PC-3 (cell line): ENCODE measurements around the gene ANKS6. TPM values are rescaled to one million over a fixed set of nuclear protein-coding genes. Genes with fewer than 3 reads are reported as not detected.

ENCODE experiments used
- ATAC-seq: fragments of 200-7000 bp; cut with Tn5 transposase; 2 replicates; pipeline ENCODE4 v1.9.1; 2020; ENCODE audit warnings: mild to moderate bottlenecking, moderate library complexity
- BruUV-seq: library from RNA; stranded (reverse); fragments of 400-500 nt; replicated peaks from 2 replicates; lab custom pipeline; 2021; lab: Mats Ljungman, UMichigan
- CTCF ChIA-PET: fragments of 300-600 bp; sonication (Branson Sonifier 250); formaldehyde crosslinking; loops from one replicate; lab custom pipeline; 2022; ENCODE audit warnings: antibody characterized with exemption; lab: Charles Lee
- POLR2A ChIA-PET: fragments of 300-600 bp; sonication (Branson Sonifier 250); formaldehyde crosslinking; loops from one replicate; lab custom pipeline; 2022; ENCODE audit warnings: antibody characterized with exemption; ENCODE audit not compliant: unreplicated experiment; lab: Charles Lee
- DNase-seq: peaks from one replicate; pipeline ENCODE4 v3.0.0-alpha.2; 2015
- H2AFZ ChIP-seq: fragments of 300-600 bp; sonication (generic); 2 replicates; pipeline ENCODE4 v1.6.0; 2016; ENCODE audit warnings: antibody characterized with exemption, low read length
- H3F3A ChIP-seq: fragments of 300-600 bp; sonication (generic); one replicate; pipeline ENCODE4 v1.6.0; 2017; ENCODE audit warnings: antibody characterized with exemption, low read length, control low read depth, mild to moderate bottlenecking; ENCODE audit not compliant: unreplicated experiment
- H3K27ac ChIP-seq: fragments of 300-600 bp; sonication (generic); 2 replicates; pipeline ENCODE4 v1.5.1; 2016; ENCODE audit warnings: mild to moderate bottlenecking, low read length
- H3K27me3 ChIP-seq: fragments of 300-600 bp; sonication (generic); 2 replicates; pipeline ENCODE4 v1.6.1; 2016; ENCODE audit warnings: low read length, mixed read lengths
- H3K36me3 ChIP-seq: fragments of 300-600 bp; sonication (generic); 2 replicates; pipeline ENCODE4 v1.6.1; 2016; ENCODE audit warnings: low read depth, mixed run types, low read length, mixed read lengths
- H3K4me1 ChIP-seq: fragments of 300-600 bp; sonication (generic); 2 replicates; pipeline ENCODE4 v1.5.1; 2016; ENCODE audit warnings: low read length; ENCODE audit not compliant: insufficient read depth
- H3K4me2 ChIP-seq: fragments of 300-600 bp; sonication (generic); 2 replicates; pipeline ENCODE4 v1.6.0; 2016; ENCODE audit warnings: low read length
- H3K4me3 ChIP-seq: fragments of 300-600 bp; sonication (generic); 2 replicates; pipeline ENCODE4 v1.5.1; 2016; ENCODE audit warnings: mild to moderate bottlenecking, low read length, mixed read lengths
- H3K79me2 ChIP-seq: fragments of 300-600 bp; sonication (generic); 2 replicates; pipeline ENCODE4 v1.6.1; 2017; ENCODE audit warnings: low read length, mixed read lengths
- H3K9ac ChIP-seq: fragments of 300-600 bp; sonication (generic); 2 replicates; pipeline ENCODE4 v1.6.0; 2016; ENCODE audit warnings: mild to moderate bottlenecking, low read length
- H3K9me2 ChIP-seq: fragments of 300-600 bp; sonication (generic); replicated peaks from 2 replicates; pipeline ENCODE4 v1.6.1; 2016; ENCODE audit warnings: mixed run types, low read length, mixed read lengths
- H3K9me3 ChIP-seq: fragments of 300-600 bp; sonication (generic); 2 replicates; pipeline ENCODE4 v1.6.1; 2016; ENCODE audit warnings: low read length, mixed read lengths
- H4K20me1 ChIP-seq: fragments of 300-600 bp; sonication (generic); 2 replicates; pipeline ENCODE4 v1.6.1; 2016; ENCODE audit warnings: low read length, mixed read lengths
- CTCF ChIP-seq: fragments of 300-600 bp; sonication (generic); conservative IDR thresholded peaks from 2 replicates; pipeline ENCODE4 v1.5.1; 2017; ENCODE audit warnings: antibody characterized with exemption, low read depth, mild to moderate bottlenecking, low read length
- EZH2 ChIP-seq: fragments of 300-600 bp; sonication (generic); IDR thresholded peaks from one replicate; pipeline ENCODE4 v1.6.1; 2017; ENCODE audit warnings: antibody characterized with exemption, mild to moderate bottlenecking, low read length; ENCODE audit not compliant: unreplicated experiment
- EZH2phosphoT487 ChIP-seq: fragments of 300-600 bp; sonication (generic); IDR thresholded peaks from 2 replicates; pipeline ENCODE4 v1.6.1; 2018; ENCODE audit warnings: mild to moderate bottlenecking, antibody characterized with exemption, low read length, borderline replicate concordance
- intact Hi-C: fragments of 100-400 bp; cut with micrococcal nuclease; formaldehyde crosslinking; loops from 2 replicates; pipeline ENCODE4 v1.9.0; 2023
- total RNA-seq: library from RNA; depleted of rRNA; stranded (reverse); fragments of >200 nt; gene quantifications from 2 replicates; pipeline ENCODE4 v1.2.3, GENCODE V29; 2014

The ANKS6 gene
- total RNA-seq, 1 experiment from 2014 or later, result 39.7 TPM

- Histone ChIP-seq H3K9me3 (no peaks in the 10 kb centered on the region), H2AFZ (no peak overlapping the region), H3K9ac (no peak overlapping the region), H3K79me2 (no peaks in the 10 kb centered on the region), H3K9me2 (no peaks in the 10 kb centered on the region), H3K4me2 (no peak overlapping the region), H3K36me3 (no peaks in the 10 kb centered on the region), H3K27ac (no peak overlapping the region), H3K4me3 (no peak overlapping the region), H4K20me1 (no peaks in the 10 kb centered on the region), H3F3A (no peaks in the 10 kb centered on the region), H3K4me1 (no peaks in the 10 kb centered on the region), H3K27me3 (no peaks in the 10 kb centered on the region)
- DNase-seq (no peak), ATAC-seq (no peak)
- no TSS peak for BruUV-seq
- ChIA-PET POLR2A (no interaction called here), CTCF (no interaction called here)
- TF ChIP-seq CTCF (no peak), EZH2phosphoT487 (no peak), EZH2 (no peak)
- intact Hi-C loops, result no loop called here
Observed at GRCh38 chr9:98690686-98691085, 105.7 kb downstream of the ANKS6 start.

DNA sequence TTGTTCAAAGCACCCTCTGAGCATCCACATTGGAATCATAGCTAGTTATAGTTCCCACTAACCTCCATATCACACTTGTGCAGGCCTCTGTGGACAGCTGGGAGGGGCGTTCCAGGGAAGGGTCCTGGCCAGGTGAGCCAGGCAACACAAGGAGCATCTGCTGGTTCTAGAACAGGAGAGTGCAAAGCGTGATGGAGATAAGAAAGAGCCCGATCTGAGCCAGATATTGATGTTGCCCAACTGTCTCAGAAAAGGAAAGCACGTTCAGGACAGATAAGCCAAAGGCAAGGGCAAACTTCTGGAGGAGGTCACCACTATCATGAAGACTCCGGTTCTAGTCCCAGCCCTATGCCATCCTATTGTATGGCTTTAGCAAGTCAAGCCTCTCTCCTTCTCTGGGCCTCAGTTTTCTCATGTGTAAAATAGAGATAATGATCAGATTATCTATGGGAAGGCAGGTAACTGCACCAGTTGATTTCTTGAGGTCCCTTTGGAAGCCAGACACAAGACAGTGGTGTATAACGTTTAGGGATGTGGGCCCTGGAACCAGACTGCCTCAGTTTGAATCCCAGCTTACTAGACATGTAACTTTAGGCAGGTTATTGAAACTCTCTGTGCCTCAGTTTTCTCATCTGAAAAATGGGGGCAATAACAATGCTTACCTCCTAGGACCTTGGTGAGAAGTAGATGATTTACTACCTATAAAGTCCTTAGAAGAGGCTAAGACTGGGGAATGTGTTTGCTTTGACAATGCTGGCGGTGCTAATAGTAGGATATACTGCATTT, 107.5 kb downstream of the ANKS6 start:
- BruUV-seq, result no TSS peak

More for the DNA sequence above, 107.5 kb downstream of the ANKS6 start:
- CTCF ChIA-PET, result no interaction called here
- no peaks in the 10 kb centered on the region for H3K9me2 ChIP-seq
- TF ChIP-seq EZH2 (no peak), CTCF (no peak), EZH2phosphoT487 (no peak)
- POLR2A ChIA-PET, result no interaction called here
- no peaks in the 10 kb centered on the region for H3K4me1 ChIP-seq
- H4K20me1 ChIP-seq, result no peaks in the 10 kb centered on the region
- no peaks in the 10 kb centered on the region for H3K79me2 ChIP-seq
- H3F3A ChIP-seq, result no peaks in the 10 kb centered on the region
- H3K4me3 ChIP-seq, result no peak overlapping the region
- H2AFZ ChIP-seq, result no peak overlapping the region
- H3K4me2 ChIP-seq, result no peak overlapping the region
- ATAC-seq (no peak), DNase-seq (no peak)
- no peak overlapping the region for H3K27ac ChIP-seq
- no peaks in the 10 kb centered on the region for H3K36me3 ChIP-seq
- no peaks in the 10 kb centered on the region for H3K9me3 ChIP-seq
- intact Hi-C loops, result no loop called here
- H3K9ac ChIP-seq, result no peak overlapping the region
- H3K27me3 ChIP-seq, result no peaks in the 10 kb centered on the region
